A673 (cell line): Measurements from ENCODE around the gene TTYH1.
"Not testable (repeated sequence)": the region's sequence is repeated elsewhere in the genome, so short reads cannot be mapped to it uniquely, and the experiment has no call there.

Experiments
- EZH2 ChIP-seq: fragments of 200-600 bp; sonication (generic); IDR thresholded peaks from 2 replicates; pipeline ENCODE4 v1.6.1; 2017; ENCODE audit warnings: borderline replicate concordance, low read depth, mild to moderate bottlenecking, mixed read lengths, antibody characterized with exemption, low read length; ENCODE audit not compliant: poor library complexity, severe bottlenecking
- TF ChIP-seq, protein P1 (sequence below): fragments of 300-800, 200-600 bp; sonication (generic); conservative IDR thresholded peaks from 2 replicates; pipeline ENCODE4 v1.5.1; 2017; ENCODE audit warnings: low read depth, mild to moderate bottlenecking, antibody characterized with exemption, low read length, moderate library complexity, mixed read lengths

DNA sequence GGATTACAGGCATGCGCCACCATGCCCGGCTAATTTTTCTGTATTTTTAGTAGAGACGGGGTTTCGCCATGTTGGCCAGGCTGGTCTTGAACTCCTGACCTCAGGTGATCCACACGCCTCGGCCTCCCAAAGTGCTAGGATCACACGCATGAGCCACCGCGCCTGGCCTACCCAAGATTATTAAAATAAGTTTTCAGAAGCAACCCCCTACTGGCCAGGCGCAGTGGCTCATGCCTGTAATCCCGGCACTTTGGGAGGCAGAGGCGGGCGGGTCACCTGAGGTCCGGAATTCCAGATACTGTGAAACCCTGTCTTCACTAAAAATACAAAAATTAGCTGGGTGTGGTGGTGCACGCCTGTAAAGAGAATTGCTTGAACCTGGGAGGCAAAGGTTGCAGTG, 31.1 kb downstream of the TTYH1 start:
- TF ChIP-seq, protein P1, sequence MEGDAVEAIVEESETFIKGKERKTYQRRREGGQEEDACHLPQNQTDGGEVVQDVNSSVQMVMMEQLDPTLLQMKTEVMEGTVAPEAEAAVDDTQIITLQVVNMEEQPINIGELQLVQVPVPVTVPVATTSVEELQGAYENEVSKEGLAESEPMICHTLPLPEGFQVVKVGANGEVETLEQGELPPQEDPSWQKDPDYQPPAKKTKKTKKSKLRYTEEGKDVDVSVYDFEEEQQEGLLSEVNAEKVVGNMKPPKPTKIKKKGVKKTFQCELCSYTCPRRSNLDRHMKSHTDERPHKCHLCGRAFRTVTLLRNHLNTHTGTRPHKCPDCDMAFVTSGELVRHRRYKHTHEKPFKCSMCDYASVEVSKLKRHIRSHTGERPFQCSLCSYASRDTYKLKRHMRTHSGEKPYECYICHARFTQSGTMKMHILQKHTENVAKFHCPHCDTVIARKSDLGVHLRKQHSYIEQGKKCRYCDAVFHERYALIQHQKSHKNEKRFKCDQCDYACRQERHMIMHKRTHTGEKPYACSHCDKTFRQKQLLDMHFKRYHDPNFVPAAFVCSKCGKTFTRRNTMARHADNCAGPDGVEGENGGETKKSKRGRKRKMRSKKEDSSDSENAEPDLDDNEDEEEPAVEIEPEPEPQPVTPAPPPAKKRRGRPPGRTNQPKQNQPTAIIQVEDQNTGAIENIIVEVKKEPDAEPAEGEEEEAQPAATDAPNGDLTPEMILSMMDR = not testable (repeated sequence)
- not testable (repeated sequence) for TF ChIP-seq EZH2
